GM04504 (cell line): Measurements from ENCODE around the gene RBMS1.

Experiments
- DNase-seq: peaks from one replicate; pipeline ENCODE4 v3.0.0-alpha.2; 2012; ENCODE audit warnings: low read depth

The RBMS1 gene

GRCh38 chr2:160301420-160301819, 192.2 kb downstream of the RBMS1 start:
- no peak for DNase-seq

- DNase-seq: no peak
These were observed 193.4 kb downstream of the RBMS1 start for GRCh38 chr2:160300203-160300602.

GRCh38 chr2:160299540-160299939, 194.1 kb downstream of the RBMS1 start:
- DNase-seq: no peak

GRCh38 chr2:160298960-160299359, 194.6 kb downstream of the RBMS1 start:
- DNase-seq: no peak

GRCh38 chr2:160295519-160296207, 197.9 kb downstream of the RBMS1 start:
- DNase-seq: no peak

- DNase-seq: no peak
These were observed 198.7 kb downstream of the RBMS1 start for GRCh38 chr2:160294889-160295288.

GRCh38 chr2:160294339-160294803, 199.2 kb downstream of the RBMS1 start:
- DNase-seq: peak; percentile 80

GRCh38 chr2:160293391-160294091, 200.1 kb downstream of the RBMS1 start:
- DNase-seq: peak; percentile 80

GRCh38 chr2:160292225-160292624, 201.4 kb downstream of the RBMS1 start:
- DNase-seq: no peak

- DNase-seq: no peak
These were observed 202.2 kb downstream of the RBMS1 start for GRCh38 chr2:160291382-160291781.

- no peak for DNase-seq
These were observed 203.0 kb downstream of the RBMS1 start for GRCh38 chr2:160290598-160290997.

GRCh38 chr2:160289831-160290230, 203.8 kb downstream of the RBMS1 start:
- no peak for DNase-seq

GRCh38 chr2:160289126-160289525, 204.5 kb downstream of the RBMS1 start:
- no peak for DNase-seq

- DNase-seq: no peak
These were observed 205.3 kb downstream of the RBMS1 start for GRCh38 chr2:160288324-160288723.

GRCh38 chr2:160287476-160287875, 206.1 kb downstream of the RBMS1 start:
- no peak for DNase-seq

GRCh38 chr2:160286551-160286950, 207.1 kb downstream of the RBMS1 start:
- DNase-seq: no peak

GRCh38 chr2:160283675-160284074, 209.9 kb downstream of the RBMS1 start:
- no peak for DNase-seq

GRCh38 chr2:160282063-160282580, 211.5 kb downstream of the RBMS1 start:
- no peak for DNase-seq

GRCh38 chr2:160281213-160281612, 212.4 kb downstream of the RBMS1 start:
- no peak for DNase-seq

- no peak for DNase-seq
These were observed 213.7 kb downstream of the RBMS1 start for GRCh38 chr2:160279813-160280465.

GRCh38 chr2:160278879-160279177, 214.8 kb downstream of the RBMS1 start:
- DNase-seq: no peak

GRCh38 chr2:160278101-160278878, 215.3 kb downstream of the RBMS1 start:
- DNase-seq: no peak
